GM06990 (cell line): ENCODE results near the gene ALDH1A3.
"Not testable (repeated sequence)": the region's sequence is repeated elsewhere in the genome, so short reads cannot be mapped to it uniquely, and the experiment has no call there.

Experiments used
- DNase-seq: peaks from one replicate; pipeline ENCODE4 v3.0.0-alpha.2; 2011; ENCODE audit not compliant: insufficient read length; ENCODE audit errors: extremely low read depth
- H3K27me3 ChIP-seq: replicated peaks from 2 replicates; pipeline ENCODE4 v1.6.0; 2011; ENCODE audit warnings: low read length; ENCODE audit not compliant: control insufficient read depth, insufficient read depth
- H3K36me3 ChIP-seq: 2 replicates; pipeline ENCODE4 v1.5.1; 2011; ENCODE audit warnings: low read length; ENCODE audit not compliant: control insufficient read depth, insufficient read depth
- H3K4me3 ChIP-seq: replicated peaks from 2 replicates; pipeline ENCODE4 v1.5.1; 2011; ENCODE audit warnings: low read depth, mild to moderate bottlenecking, control low read depth, low read length
- CTCF ChIP-seq: IDR thresholded peaks from 2 replicates; pipeline ENCODE4 v1.5.1; 2011; ENCODE audit warnings: low read length, control low read depth, mild to moderate bottlenecking, inconsistent platforms; ENCODE audit not compliant: insufficient read depth, poor library complexity, severe bottlenecking

The ALDH1A3 gene

GRCh38 chr15:100847194-100847593 lies 32.4 kb upstream of the ALDH1A3 start:
- no peak for DNase-seq
- no peak overlapping the region for H3K4me3 ChIP-seq
- TF ChIP-seq CTCF, result no peak
- H3K27me3 ChIP-seq, result no peaks in the 10 kb centered on the region; the same call in none of the 2 replicates
- no peaks in the 10 kb centered on the region for H3K36me3 ChIP-seq

- DNase-seq, result peak; percentile 60
- Histone ChIP-seq H3K27me3 (no peaks in the 10 kb centered on the region), H3K4me3 (0 out of 2 replicates have a peak overlapping the region, but pooled peaks have one; percentile 13), H3K36me3 (no peaks in the 10 kb centered on the region)
- TF ChIP-seq CTCF, result peak; percentile 21
Observed at GRCh38 chr15:100849021-100849854, 30.4 kb upstream of the ALDH1A3 start.

- TF ChIP-seq CTCF, result no peak
- Histone ChIP-seq H3K27me3 (no peaks in the 10 kb centered on the region), H3K36me3 (no peaks in the 10 kb centered on the region), H3K4me3 (0 out of 2 replicates have a peak overlapping the region, but pooled peaks have one; percentile 13)
- no peak for DNase-seq
Observed at GRCh38 chr15:100849855-100850218, 29.8 kb upstream of the ALDH1A3 start.

- not testable (repeated sequence) for H3K36me3 ChIP-seq, H3K4me3 ChIP-seq, DNase-seq, H3K27me3 ChIP-seq
Observed at GRCh38 chr15:100851428-100852015, 28.1 kb upstream of the ALDH1A3 start.

GRCh38 chr15:100852630-100853029 lies 27.0 kb upstream of the ALDH1A3 start:
- Histone ChIP-seq H3K27me3 (no peaks in the 10 kb centered on the region), H3K36me3 (no peaks in the 10 kb centered on the region), H3K4me3 (no peak overlapping the region)
- DNase-seq, result no peak
- TF ChIP-seq CTCF, result no peak

- no peak for DNase-seq
- H3K4me3 ChIP-seq, result no peak overlapping the region
- no peak for TF ChIP-seq CTCF
- no peaks in the 10 kb centered on the region for H3K27me3 ChIP-seq
- H3K36me3 ChIP-seq, result no peaks in the 10 kb centered on the region
Observed at GRCh38 chr15:100853676-100854440, 25.8 kb upstream of the ALDH1A3 start.
